NCI-H2196 treated with DMSO at 0.1 percent for 48 hours (cell line): ENCODE measurements around the gene SP100.
"Not testable (repeated sequence)": the region's sequence is repeated elsewhere in the genome, so short reads cannot be mapped to it uniquely, and the experiment has no call there.

Experiments
- DNase-seq: peaks from one replicate; lab custom pipeline; 2025; ENCODE audit not compliant: unreplicated experiment; lab: John Stamatoyannopoulos, UW

Gene SP100

GRCh38 chr2:230418341-230419016, 2.5 kb downstream of the SP100 start:
- DNase-seq = no peak

DNA sequence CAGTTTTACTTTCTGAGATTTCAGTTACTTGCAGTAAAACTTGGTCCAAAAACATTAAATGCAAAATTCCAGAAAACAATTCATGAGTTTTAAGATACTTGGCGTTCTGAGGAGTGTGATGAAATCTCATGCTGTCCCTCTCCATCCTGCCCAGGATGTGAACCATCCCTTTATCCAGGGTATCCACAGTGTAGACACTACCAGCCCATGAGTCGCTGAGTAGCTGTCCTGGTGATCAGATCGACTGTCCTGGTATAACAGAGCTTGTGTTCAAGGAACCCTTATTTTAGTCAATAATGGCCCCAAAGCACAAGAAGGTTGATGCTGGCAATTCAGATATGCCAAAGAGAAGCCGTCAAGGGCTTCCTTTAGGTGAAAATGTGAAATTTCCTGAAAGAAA, 3.2 kb downstream of the SP100 start:
- DNase-seq = no peak

DNA sequence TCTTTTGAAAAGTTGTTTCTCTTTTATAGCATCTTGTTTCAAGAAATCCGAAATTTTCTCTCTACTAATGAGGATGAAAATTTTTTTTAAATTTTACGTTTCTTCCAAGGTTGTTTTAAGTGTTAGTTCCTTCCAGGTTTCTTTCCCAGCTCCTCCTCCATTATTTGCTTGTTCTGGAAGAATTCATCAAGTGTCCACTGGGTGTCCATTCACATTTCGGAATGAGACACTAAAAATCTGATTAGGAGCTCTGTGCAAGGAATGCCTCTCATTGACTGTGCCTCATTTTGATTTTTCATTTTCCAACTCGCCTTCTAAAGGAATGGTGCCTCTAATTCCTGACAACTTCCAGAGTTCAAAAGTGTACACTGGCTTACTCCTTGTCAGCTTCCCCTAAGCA, 6.1 kb downstream of the SP100 start:
- no peak for DNase-seq

DNA sequence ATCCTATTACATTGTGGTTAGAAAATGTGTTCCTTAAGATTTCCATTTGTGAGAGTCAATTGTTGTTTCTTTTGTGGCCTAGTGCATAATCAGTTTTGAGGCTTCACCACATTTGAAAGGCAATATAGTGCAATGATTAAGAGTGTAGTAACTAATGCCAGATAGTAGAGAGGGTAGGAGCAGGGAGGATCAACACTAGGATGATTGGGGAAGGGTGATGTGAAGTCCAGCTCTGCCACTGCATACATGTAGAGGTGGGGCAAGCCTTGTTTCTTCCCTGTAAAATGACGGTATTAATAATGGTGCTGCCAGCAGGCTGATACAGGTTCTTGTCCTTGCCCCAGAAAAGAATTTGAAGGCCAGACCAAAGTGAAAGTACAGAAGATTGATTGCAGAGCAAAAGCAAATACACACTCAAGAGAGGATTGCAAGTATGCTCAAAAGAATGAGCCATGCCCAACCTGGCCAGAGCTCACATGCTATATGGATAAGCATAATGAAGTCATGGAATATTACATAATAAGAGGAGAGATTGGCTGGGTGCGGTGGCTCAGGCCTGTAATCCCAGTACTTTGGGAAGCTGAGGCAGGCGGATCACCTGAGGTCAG, 8.0 kb downstream of the SP100 start:
- no peak for DNase-seq

- DNase-seq = no peak
These were observed 9.4 kb downstream of the SP100 start for GRCh38 chr2:230425377-230425776.

DNA sequence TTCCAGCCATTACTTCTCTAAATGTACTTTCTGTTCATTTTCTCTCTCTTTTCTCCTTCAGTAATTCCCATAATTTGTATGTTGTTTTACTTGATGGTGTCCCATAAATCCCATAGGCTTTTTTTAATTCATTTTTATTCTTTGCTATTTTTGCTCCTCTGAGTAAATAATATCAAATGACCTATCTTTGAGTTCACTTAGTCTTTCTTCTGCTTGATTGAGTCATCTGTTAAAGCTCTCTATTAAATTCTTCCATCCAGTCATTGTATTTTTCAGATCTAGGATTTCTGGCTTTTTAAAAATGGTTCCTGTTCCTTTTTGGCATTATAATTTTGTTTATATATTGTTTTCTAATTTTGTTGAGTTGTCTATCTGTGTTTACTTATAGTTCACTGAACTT, 13.5 kb downstream of the SP100 start:
- no peak for DNase-seq

- no peak for DNase-seq
These were observed 15.2 kb downstream of the SP100 start for GRCh38 chr2:230430957-230431910.

DNA sequence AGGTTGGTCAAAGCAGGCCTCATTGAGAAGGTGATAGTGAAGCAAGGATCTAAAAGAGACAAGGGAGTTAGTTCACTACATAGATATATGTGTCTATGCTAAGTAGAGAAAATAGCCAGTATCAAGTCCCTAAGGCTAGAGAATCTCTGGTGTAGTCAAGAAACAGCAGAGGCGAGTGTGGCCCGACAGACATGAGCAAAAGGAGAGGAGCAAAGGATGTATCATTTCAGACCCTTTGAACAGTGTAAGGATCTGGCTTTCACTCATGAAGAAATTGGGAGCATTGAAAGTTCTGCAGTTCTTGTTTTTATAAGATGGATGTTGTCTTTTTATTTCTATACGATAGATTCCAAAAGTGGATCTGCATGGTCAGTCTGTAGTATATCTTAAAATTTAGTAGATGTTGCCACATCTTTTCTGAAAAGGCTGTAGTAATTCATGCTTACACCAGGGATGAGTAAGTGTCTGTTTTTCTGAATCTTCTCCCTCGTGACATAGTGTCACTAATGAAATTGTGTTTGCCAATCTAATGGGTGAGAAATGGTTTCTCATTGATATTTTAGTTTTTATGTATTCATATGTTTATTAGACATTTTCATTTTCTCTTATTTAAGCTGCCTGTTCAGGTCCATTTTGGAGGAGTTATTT, 18.8 kb downstream of the SP100 start:
- DNase-seq = no peak

GRCh38 chr2:230435431-230435830, 19.4 kb downstream of the SP100 start:
- no peak for DNase-seq

GRCh38 chr2:230439121-230439520, 23.1 kb downstream of the SP100 start:
- DNase-seq = not testable (repeated sequence)

- DNase-seq = no peak
These were observed 23.6 kb downstream of the SP100 start for GRCh38 chr2:230439590-230439989.

DNA sequence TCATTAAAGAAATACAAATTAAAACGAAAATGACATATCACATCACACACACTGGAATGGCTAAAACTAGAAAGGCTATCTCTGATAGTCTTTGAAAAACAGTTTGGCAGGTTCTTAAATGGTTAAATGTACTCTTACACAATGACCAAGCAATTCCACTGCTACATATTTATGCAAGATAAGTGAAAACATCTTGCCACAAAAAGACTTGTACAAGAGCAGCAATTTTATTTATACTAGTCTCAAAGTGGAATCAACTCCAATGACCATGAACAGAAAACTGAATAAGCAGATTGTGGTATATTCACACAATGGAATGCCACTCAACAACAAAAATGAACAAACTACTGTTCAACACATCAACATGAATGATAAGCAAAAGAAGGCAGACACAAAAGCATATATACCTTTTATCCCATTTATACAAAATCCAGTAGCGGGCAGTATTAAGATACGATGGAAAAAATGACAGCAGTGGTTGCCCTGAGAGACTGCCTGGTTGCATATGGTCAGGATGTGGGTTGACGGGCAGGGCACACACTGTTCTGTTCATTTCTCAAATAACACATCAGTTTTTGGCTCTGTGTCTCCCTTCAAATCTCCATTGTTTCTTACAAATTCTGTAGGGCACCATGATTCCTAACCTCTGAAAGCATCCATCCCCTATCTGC, 25.4 kb downstream of the SP100 start:
- DNase-seq = no peak

DNA sequence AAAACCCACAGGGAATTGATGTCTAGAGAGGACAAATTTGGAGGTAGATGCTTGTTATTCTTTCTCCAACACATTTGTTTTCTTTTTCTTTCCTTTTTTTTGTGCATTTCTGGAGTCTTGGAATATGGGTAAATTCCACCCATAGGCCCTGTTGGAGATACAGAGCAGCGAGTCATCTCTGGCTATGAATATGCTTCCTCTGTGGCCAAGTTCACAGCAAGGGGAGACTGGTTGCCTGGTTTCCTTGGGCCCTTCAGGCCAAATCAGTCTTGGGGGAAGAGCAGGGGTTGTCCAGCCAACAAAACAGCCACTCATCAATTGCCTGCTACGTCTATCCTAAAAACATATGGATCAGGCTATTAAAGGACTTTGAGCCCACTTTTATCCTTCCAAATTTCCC, 27.5 kb downstream of the SP100 start:
- DNase-seq = no peak

DNA sequence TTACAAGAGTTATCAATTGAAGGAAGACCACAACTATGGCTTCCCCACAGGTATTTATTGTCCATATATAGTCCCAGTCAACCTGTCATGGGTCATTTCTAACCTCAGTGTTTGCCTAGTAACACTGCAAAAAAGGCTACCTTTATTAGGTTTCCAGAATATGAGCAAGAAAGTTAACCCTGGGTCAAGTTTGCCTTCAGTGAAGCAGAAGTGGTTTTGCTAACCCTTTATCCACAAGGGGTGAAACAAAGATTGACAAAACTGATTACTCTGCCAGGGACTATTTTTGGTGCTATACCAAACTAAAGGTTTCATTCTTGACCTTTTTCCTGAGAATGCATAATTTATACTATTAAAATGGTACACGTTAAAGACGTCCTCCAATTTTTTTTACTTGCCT, 28.8 kb downstream of the SP100 start:
- no peak for DNase-seq

- no peak for DNase-seq
These were observed 31.0 kb downstream of the SP100 start for GRCh38 chr2:230447036-230447435.

DNA sequence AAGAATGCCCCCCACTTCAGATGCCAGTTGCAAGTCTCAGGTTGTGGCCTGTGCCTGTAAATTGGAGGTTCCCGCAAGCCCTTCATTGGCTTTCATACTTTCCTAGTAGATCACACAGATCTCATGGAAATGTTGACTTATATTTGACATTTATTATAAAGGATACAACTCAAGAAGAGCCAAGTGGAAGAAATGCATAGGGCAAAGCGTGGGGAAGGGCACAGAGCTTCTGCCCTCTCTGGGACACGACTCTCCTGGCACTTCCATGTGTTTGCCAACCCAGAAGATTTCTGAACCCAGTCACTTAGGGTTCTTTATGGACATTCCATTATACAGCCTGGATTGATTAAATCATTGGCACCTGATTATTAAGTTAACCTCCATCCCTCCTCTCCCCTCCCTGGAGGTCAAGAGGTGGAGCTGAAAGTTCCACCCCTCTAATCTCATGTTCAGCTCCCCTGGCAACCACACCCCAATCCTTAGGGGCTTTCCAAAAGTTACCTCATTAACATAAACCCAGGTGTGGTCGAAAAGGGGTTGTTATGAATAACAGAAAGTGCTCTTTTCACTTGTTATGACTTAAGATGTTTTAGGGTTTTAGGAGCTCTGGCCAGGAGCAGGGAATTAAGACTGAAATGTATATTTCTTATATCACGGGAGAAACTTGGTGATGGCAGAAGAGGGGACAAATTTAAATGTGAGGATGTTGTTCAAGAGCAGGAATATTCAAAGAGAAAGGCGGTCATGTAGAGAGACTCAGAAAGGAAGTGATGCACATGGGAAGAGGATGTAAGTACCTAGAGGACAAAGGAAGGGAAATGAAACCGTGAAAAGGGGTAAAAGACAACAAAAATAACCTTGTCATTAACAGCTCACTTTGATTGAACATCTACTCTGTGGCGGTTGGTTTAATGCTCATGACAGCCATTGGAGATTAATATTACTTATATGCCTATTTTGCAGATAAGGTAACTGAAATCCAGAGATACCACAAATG, 31.8 kb downstream of the SP100 start:
- DNase-seq = no peak

DNA sequence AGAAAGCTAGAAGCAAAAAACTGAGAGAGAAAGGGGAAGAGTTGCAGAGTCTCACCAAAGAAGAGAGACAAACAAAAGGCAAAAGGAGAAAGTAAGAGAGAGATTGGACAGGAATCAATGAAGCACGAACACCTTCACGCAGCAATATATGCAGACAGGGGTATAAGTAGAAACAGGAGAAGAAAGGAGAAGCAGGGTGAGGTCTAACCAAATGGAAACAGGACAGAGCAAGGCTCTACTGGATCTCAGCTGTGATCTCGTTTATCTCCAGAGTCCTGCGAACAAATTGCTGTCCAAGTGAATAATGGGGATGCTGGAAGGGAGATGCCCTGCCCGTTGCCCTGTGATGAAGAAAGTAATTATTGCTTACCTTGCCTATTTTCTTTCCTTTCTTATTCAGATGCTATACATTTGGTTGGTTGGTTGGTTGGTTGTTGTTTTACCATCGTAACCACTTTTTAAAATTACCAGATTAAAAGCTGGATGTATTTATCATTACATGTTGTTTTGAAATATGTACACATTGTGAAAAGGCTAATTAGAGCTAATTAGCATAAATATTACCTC, 34.0 kb downstream of the SP100 start:
- no peak for DNase-seq

DNA sequence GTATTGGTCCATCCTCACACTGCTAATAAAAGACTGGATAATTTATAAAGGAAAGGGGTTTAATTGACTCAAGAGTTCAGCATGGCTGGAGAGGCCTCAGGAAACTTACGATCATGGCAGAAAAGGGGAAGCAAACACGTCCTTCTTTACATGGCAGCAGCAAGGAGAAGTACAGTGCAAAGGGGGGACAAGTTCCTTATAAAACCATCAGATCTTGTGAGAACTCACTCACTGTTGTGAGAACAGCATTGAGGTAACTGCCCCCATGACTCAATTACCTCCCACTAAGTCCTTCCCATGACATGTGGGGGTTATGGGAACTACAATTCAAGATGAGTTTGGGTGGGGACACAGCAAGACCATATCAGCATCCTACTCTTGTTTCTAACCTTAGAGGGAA, 37.0 kb downstream of the SP100 start:
- DNase-seq = no peak

DNA sequence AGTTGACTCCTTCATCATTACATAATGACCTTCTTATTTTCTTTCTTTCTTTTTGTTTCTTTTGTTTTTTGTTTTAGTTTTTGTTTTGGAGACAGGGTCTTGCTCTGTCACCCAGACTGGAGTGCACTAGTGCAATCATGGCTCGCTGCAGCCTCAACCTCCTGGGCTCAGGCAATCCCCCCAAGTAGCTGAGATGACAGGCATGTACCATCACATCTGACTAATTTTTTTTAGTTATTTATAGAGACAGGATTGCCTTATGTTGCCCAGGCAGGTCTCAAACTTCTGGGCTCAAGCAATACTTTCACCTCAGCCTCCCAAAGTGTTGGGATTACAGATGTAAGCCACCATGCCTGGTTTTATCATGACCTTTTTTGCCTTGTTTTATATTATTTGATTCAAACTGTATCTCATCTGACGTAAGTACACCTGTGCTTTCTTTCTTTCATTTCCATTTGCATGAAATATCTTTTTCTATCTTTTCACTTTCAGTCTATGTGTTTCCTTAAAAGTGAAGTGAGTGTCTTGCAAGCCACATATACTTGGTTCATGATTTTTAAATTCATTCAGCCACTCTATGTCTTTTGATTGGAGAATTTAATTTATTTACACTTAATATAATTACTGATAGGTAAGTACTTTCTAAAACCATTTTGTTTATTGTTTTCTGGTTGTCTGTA, 39.1 kb downstream of the SP100 start:
- no peak for DNase-seq
